ENCODE data around the gene MPND.
A peak's percentile ranks its signal among the peaks of the same experiment; 100 is the strongest.
"Not testable (repeated sequence)": the region's sequence is repeated elsewhere in the genome, so short reads cannot be mapped to it uniquely, and the experiment has no call there.

Gene MPND

GRCh38 chr19:4318460-4318859 is 24.9 kb upstream of the MPND start:
- intact Hi-C loops (cut with DNase I): no loop called here
- DNase-seq: no peak

- intact Hi-C loops (cut with DNase I): no loop called here
- no peak for DNase-seq
These were observed 24.2 kb upstream of the MPND start for GRCh38 chr19:4319067-4319718.

- intact Hi-C loops (cut with DNase I): no loop called here
- no peak for DNase-seq
These were observed 22.9 kb upstream of the MPND start for GRCh38 chr19:4320419-4320818.

GRCh38 chr19:4322942-4323665 is 20.3 kb upstream of the MPND start:
- no peak for DNase-seq
- intact Hi-C loops (cut with DNase I): no loop called here

- no peak for DNase-seq
- intact Hi-C loops (cut with DNase I): no loop called here
These were observed 19.7 kb upstream of the MPND start for GRCh38 chr19:4323692-4324091.

- intact Hi-C loops (cut with DNase I): no loop called here
- no peak for DNase-seq
These were observed 19.1 kb upstream of the MPND start for GRCh38 chr19:4324228-4324627.

GRCh38 chr19:4326215-4326836 is 17.0 kb upstream of the MPND start:
- no peak for DNase-seq
- intact Hi-C loops (cut with DNase I): no loop called here

GRCh38 chr19:4326837-4327251 is 16.5 kb upstream of the MPND start:
- no peak for DNase-seq
- intact Hi-C loops (cut with DNase I): no loop called here

GRCh38 chr19:4327252-4327876 is 16.0 kb upstream of the MPND start:
- peak; percentile 22 to 83 (median 68) for DNase-seq
- intact Hi-C loops (cut with DNase I): no loop called here

- intact Hi-C loops (cut with DNase I): loop anchor here (2.0 kb wide), 1 partner anchor 15 kb away; the partner anchor contains the start of gene MPND
- DNase-seq: no peak
These were observed 15.5 kb upstream of the MPND start for GRCh38 chr19:4327877-4328242.

- DNase-seq: peak; percentile 84 to 100 (median 96)
- intact Hi-C loops (cut with DNase I): loop anchor here (2.0 kb wide), 1 partner anchor 14 kb away; the partner anchor contains the start of gene MPND
These were observed 14.9 kb upstream of the MPND start for GRCh38 chr19:4328243-4328990.

- DNase-seq: not testable (repeated sequence)
- intact Hi-C loops (cut with DNase I): loop anchor here (2.0 kb wide), 1 partner anchor 14 kb away; the partner anchor contains the start of gene MPND
These were observed 14.2 kb upstream of the MPND start for GRCh38 chr19:4328991-4329681.

- intact Hi-C loops (cut with DNase I): loop anchor here (2.0 kb wide), 1 partner anchor 13 kb away; the partner anchor contains the start of gene MPND
- no peak for DNase-seq
These were observed 13.5 kb upstream of the MPND start for GRCh38 chr19:4329858-4330257.

GRCh38 chr19:4334929-4335570 is 8.3 kb upstream of the MPND start:
- intact Hi-C loops (cut with DNase I): no loop called here
- no peak for DNase-seq

GRCh38 chr19:4337906-4338440 is 5.4 kb upstream of the MPND start:
- intact Hi-C loops (cut with DNase I): no loop called here
- no peak for DNase-seq

- no peak for DNase-seq
- intact Hi-C loops (cut with DNase I): no loop called here
These were observed 4.7 kb upstream of the MPND start, which contains the start of gene STAP2 for GRCh38 chr19:4338441-4339355. Gene STAP2 (minus strand): TSS chr19:4338827. CDS start chr19:4338753, 74 bp downstream.

- DNase-seq: peak in 3 of 42 donors; percentile 22 to 39 (median 29)
- intact Hi-C loops (cut with DNase I): loop anchor here (2.0 kb wide), 1 partner anchor 13 kb away; no protein-coding TSS in a partner anchor
These were observed 1.1 kb upstream of the MPND start for GRCh38 chr19:4342314-4342614.

Measured in head of caudate nucleus (tissue), 42 donors.